IMR-90 (cell line): ENCODE data around the gene ATRN. TPM values are rescaled to one million over a fixed set of nuclear protein-coding genes. Genes with fewer than 3 reads are reported as not detected.

Experiments used
- ATAC-seq: fragments of 200-7000 bp; cut with Tn5 transposase; 2 replicates; pipeline ENCODE4 v1.9.1; 2020; ENCODE audit warnings: low read depth, mild to moderate bottlenecking, moderate library complexity
- BruUV-seq: library from RNA; stranded (reverse); fragments of 400-500 nt; replicated peaks from 2 replicates; lab custom pipeline; 2021; lab: Mats Ljungman, UMichigan
- CTCF ChIA-PET: fragments of 300-600 bp; formaldehyde crosslinking; extraction: SDS; loops from one replicate; lab custom pipeline; 2021; ENCODE audit warnings: antibody characterized with exemption; lab: Yijun Ruan, JAX
- POLR2A ChIA-PET: fragments of 300-600 bp; sonication (Branson Sonifier 250); formaldehyde crosslinking; loops from one replicate; lab custom pipeline; 2022; ENCODE audit warnings: antibody characterized with exemption; ENCODE audit not compliant: unreplicated experiment; lab: Charles Lee
- DNase-seq: peaks from one replicate; pipeline ENCODE4 v3.0.0; 2013
- H2AFZ ChIP-seq: replicated peaks from 2 replicates; pipeline ENCODE3; 2013; ENCODE audit warnings: low read length, mild to moderate bottlenecking; ENCODE audit not compliant: poor library complexity
- H2AK5ac ChIP-seq: 2 replicates; pipeline ENCODE4 v1.6.1; 2013; ENCODE audit warnings: low read depth, low read length, inconsistent platforms
- H2AK9ac ChIP-seq: replicated peaks from 2 replicates; pipeline ENCODE3; 2013; ENCODE audit warnings: mild to moderate bottlenecking, low read depth, low read length, moderate library complexity; ENCODE audit not compliant: poor library complexity
- H2BK120ac ChIP-seq: 2 replicates; pipeline ENCODE4 v1.6.1; 2013; ENCODE audit warnings: low read depth, low read length, inconsistent platforms
- H2BK15ac ChIP-seq: 3 replicates; pipeline ENCODE4 v1.6.1; 2013; ENCODE audit warnings: low read depth, low read length, inconsistent platforms
- H2BK20ac ChIP-seq: 2 replicates; pipeline ENCODE4 v1.6.1; 2013; ENCODE audit warnings: low read depth, mild to moderate bottlenecking, inconsistent platforms, low read length, moderate library complexity
- H2BK5ac ChIP-seq: 2 replicates; pipeline ENCODE4 v1.6.1; 2013; ENCODE audit warnings: mild to moderate bottlenecking, low read depth, low read length, inconsistent platforms; ENCODE audit not compliant: poor library complexity, severe bottlenecking
- H3K14ac ChIP-seq: replicated peaks from 2 replicates; pipeline ENCODE4 v1.6.1; 2013; ENCODE audit warnings: low read depth, low read length, inconsistent platforms
- H3K18ac ChIP-seq: 2 replicates; pipeline ENCODE4 v1.6.1; 2013; ENCODE audit warnings: low read depth, low read length, control low read depth
- H3K23ac ChIP-seq: 2 replicates; pipeline ENCODE4 v1.6.1; 2013; ENCODE audit warnings: low read depth, low read length, inconsistent platforms
- H3K27ac ChIP-seq: 2 replicates; pipeline ENCODE4 v1.5.1; 2013; ENCODE audit warnings: mild to moderate bottlenecking, control low read depth, low read length; ENCODE audit not compliant: insufficient read depth
- H3K27me3 ChIP-seq: 2 replicates; pipeline ENCODE4 v1.6.1; 2013; ENCODE audit warnings: low read length; ENCODE audit not compliant: control insufficient read depth, insufficient read depth
- H3K36me3 ChIP-seq: 2 replicates; pipeline ENCODE4 v1.6.1; 2013; ENCODE audit warnings: low read length, mixed read lengths; ENCODE audit not compliant: control insufficient read depth, insufficient read depth
- H3K4ac ChIP-seq: 2 replicates; pipeline ENCODE4 v1.6.1; 2013; ENCODE audit warnings: low read depth, low read length, inconsistent platforms
- H3K4me1 ChIP-seq: 2 replicates; pipeline ENCODE4 v1.6.1; 2013; ENCODE audit warnings: low read length, mixed read lengths; ENCODE audit not compliant: control insufficient read depth, insufficient read depth
- H3K4me2 ChIP-seq: 2 replicates; pipeline ENCODE4 v1.6.1; 2013; ENCODE audit warnings: low read depth, mild to moderate bottlenecking, control low read depth, low read length, moderate library complexity
- H3K4me3 ChIP-seq: 2 replicates; pipeline ENCODE4 v1.5.1; 2013; ENCODE audit warnings: low read depth, mild to moderate bottlenecking, control low read depth, low read length, moderate library complexity; ENCODE audit not compliant: insufficient read depth
- H3K56ac ChIP-seq: 2 replicates; pipeline ENCODE4 v1.6.1; 2013; ENCODE audit warnings: low read length, inconsistent platforms; ENCODE audit not compliant: insufficient read depth; ENCODE audit errors: extremely low read depth
- H3K79me1 ChIP-seq, 2 experiments: 2 replicates each; pipeline ENCODE4 v1.6.1; 2013; ENCODE audit warnings: low read length in 2 of 2, inconsistent platforms in 1 of 2, low read depth in 1 of 2
- H3K9ac ChIP-seq: 2 replicates; pipeline ENCODE4 v1.6.1; 2013; ENCODE audit warnings: low read depth, low read length, control low read depth
- H3K9me1 ChIP-seq: 2 replicates; pipeline ENCODE4 v1.6.1; 2013; ENCODE audit warnings: low read length, inconsistent platforms; ENCODE audit not compliant: insufficient read depth
- H3K9me3 ChIP-seq: 2 replicates; pipeline ENCODE4 v1.6.1; 2013; ENCODE audit warnings: low read length; ENCODE audit not compliant: control insufficient read depth, insufficient read depth
- H4K20me1 ChIP-seq: 2 replicates; pipeline ENCODE4 v1.6.1; 2013; ENCODE audit warnings: low read length, inconsistent platforms; ENCODE audit not compliant: insufficient read depth
- H4K5ac ChIP-seq: 2 replicates; pipeline ENCODE4 v1.6.1; 2013; ENCODE audit warnings: mild to moderate bottlenecking, low read depth, low read length, control low read depth
- H4K8ac ChIP-seq, 2 experiments: 2 replicates each; pipeline ENCODE4 v1.6.1; 2013; ENCODE audit warnings: low read depth in 2 of 2, low read length in 2 of 2, control low read depth in 1 of 2, inconsistent platforms in 1 of 2
- H4K91ac ChIP-seq: 2 replicates; pipeline ENCODE4 v1.6.1; 2013; ENCODE audit warnings: low read depth, low read length, inconsistent platforms; ENCODE audit not compliant: insufficient read depth
- BHLHE40 ChIP-seq: fragments of 150-350 bp; IDR thresholded peaks from 2 replicates; pipeline ENCODE4 v1.6.1; 2016; ENCODE audit warnings: mild to moderate bottlenecking, low read depth, low read length
- FOS ChIP-seq: fragments of 150-350 bp; IDR thresholded peaks from 2 replicates; pipeline ENCODE4 v1.6.1; 2016; ENCODE audit warnings: low read depth, low read length
- POLR2A ChIP-seq: IDR thresholded peaks from 2 replicates; pipeline ENCODE4 v1.6.1; 2012; ENCODE audit warnings: mild to moderate bottlenecking, low read depth, low read length
- RCOR1 ChIP-seq: IDR thresholded peaks from 2 replicates; pipeline ENCODE4 v1.6.1; 2012; ENCODE audit warnings: mild to moderate bottlenecking, low read length, improper control_type of control experiment; ENCODE audit not compliant: insufficient replicate concordance
- RFX5 ChIP-seq: IDR thresholded peaks from 2 replicates; pipeline ENCODE4 v1.8.0; 2012; ENCODE audit warnings: low read depth, mild to moderate bottlenecking, low read length, moderate library complexity
- WGBS, 2 experiments: methylation state at CpG; one replicate each; pipeline versions ENCODE4 v1.1.5 to v1.1.7; 2013; ENCODE audit warnings: missing lambda C conversion rate in 2 of 2; ENCODE audit not compliant: insufficient read length in 1 of 2; ENCODE audit errors: extremely low coverage in 2 of 2; 5-methylcytosine and 5-hydroxymethylcytosine counted together
- dilution Hi-C: fragments of 300-500 bp; cut with HindIII; formaldehyde crosslinking; loops from one replicate; pipeline ENCODE4 v1.14.3; 2018; ENCODE audit warnings: low sequenced_read_pairs; ENCODE audit not compliant: unreplicated experiment
- in situ Hi-C: fragments of 300-500 bp; cut with MboI; formaldehyde crosslinking; loops from 3 replicates; pipeline ENCODE4 v1.14.3; 2019; ENCODE audit warnings: low sequenced_read_pairs, inconsistent platforms, mixed read lengths
- intact Hi-C: fragments of 100-400 bp; cut with micrococcal nuclease; formaldehyde crosslinking; loops from 2 replicates; pipeline ENCODE4 v1.10.0; 2022
- polyA plus RNA-seq, 3 experiments: library from polyadenylated mRNA; depleted of rRNA; stranded (reverse); fragments of >200 nt; gene quantifications; 2 replicates each; pipeline ENCODE4 v1.2.3, GENCODE V29; 2012; ENCODE audit warnings: low replicate concordance in 1 of 3
- total RNA-seq: library from RNA; depleted of rRNA; stranded (reverse); fragments of >200 nt; gene quantifications from 2 replicates; pipeline ENCODE4 v1.2.3, GENCODE V29; 2012
- TF ChIP-seq, protein P1 (sequence below): fragments of 150-350 bp; IDR thresholded peaks from 2 replicates; pipeline ENCODE4 v1.6.1; 2016; ENCODE audit warnings: low read depth, mild to moderate bottlenecking, low read length, moderate library complexity, borderline replicate concordance
- TF ChIP-seq, protein P2 (sequence below): conservative IDR thresholded peaks from 2 replicates; pipeline ENCODE4 v1.5.1; 2012; ENCODE audit warnings: mild to moderate bottlenecking, low read depth, low read length, improper control_type of control experiment

Gene ATRN
- total and polyA plus RNA-seq, 2 of the 4 experiments (the other 2 are of a cell fraction), result 32.3 to 46.2 TPM

DNA sequence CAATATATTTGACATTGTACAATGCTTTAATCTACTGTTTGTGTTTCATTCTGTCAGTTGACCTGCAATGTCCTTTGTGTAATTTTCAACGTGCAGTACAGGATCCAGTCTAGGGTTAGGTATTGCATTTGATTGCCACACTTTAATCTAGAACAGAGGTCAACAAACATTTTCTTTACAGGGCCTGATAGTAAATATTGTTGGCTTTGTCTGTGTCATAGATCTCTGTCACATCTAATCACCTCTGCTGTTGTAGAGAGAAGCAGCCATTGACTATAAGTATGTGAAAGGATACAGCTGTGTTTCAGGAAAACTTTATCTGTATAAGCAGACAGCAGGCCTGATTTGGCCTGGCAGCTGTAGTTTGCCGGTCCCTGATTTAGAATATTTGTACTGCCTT is 39.3 kb downstream of the ATRN start:
- no peak overlapping the region for H2AFZ ChIP-seq
- peaks cover 16 to 19% of the 10 kb centered on the region in 2 experiments for H3K79me1 ChIP-seq
- dilution Hi-C loops, result no loop called here
- no peak overlapping the region for H2BK20ac ChIP-seq
- H2BK5ac ChIP-seq, result no peak overlapping the region
- H2BK120ac ChIP-seq, result no peak overlapping the region
- ATAC-seq, result no peak
- H2AK9ac ChIP-seq, result no peak overlapping the region
- H4K5ac ChIP-seq, result no peak overlapping the region
- BruUV-seq, result no TSS peak
- ChIA-PET CTCF (no interaction called here), POLR2A (no interaction called here)
- no peak for TF ChIP-seq RCOR1
- TF ChIP-seq, protein P1, sequence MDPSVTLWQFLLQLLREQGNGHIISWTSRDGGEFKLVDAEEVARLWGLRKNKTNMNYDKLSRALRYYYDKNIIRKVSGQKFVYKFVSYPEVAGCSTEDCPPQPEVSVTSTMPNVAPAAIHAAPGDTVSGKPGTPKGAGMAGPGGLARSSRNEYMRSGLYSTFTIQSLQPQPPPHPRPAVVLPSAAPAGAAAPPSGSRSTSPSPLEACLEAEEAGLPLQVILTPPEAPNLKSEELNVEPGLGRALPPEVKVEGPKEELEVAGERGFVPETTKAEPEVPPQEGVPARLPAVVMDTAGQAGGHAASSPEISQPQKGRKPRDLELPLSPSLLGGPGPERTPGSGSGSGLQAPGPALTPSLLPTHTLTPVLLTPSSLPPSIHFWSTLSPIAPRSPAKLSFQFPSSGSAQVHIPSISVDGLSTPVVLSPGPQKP, result no peak
- no peak for TF ChIP-seq FOS
- TF ChIP-seq POLR2A, result no peak
- TF ChIP-seq RFX5, result no peak
- TF ChIP-seq, protein P2, sequence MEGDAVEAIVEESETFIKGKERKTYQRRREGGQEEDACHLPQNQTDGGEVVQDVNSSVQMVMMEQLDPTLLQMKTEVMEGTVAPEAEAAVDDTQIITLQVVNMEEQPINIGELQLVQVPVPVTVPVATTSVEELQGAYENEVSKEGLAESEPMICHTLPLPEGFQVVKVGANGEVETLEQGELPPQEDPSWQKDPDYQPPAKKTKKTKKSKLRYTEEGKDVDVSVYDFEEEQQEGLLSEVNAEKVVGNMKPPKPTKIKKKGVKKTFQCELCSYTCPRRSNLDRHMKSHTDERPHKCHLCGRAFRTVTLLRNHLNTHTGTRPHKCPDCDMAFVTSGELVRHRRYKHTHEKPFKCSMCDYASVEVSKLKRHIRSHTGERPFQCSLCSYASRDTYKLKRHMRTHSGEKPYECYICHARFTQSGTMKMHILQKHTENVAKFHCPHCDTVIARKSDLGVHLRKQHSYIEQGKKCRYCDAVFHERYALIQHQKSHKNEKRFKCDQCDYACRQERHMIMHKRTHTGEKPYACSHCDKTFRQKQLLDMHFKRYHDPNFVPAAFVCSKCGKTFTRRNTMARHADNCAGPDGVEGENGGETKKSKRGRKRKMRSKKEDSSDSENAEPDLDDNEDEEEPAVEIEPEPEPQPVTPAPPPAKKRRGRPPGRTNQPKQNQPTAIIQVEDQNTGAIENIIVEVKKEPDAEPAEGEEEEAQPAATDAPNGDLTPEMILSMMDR, result no peak
- TF ChIP-seq BHLHE40, result no peak
- H3K4me1 ChIP-seq, result peaks cover 5% of the 10 kb centered on the region
- DNase-seq, result no peak
- H3K9me3 ChIP-seq, result no peaks in the 10 kb centered on the region
- H4K91ac ChIP-seq, result no peak overlapping the region
- intact Hi-C loops, result no loop called here
- no peak overlapping the region for H4K8ac ChIP-seq
- no peak overlapping the region for H3K4me3 ChIP-seq
- no peak overlapping the region for H3K18ac ChIP-seq
- peaks cover 4% of the 10 kb centered on the region; the same call in 1 of the 2 replicates for H4K20me1 ChIP-seq
- no peak overlapping the region for H3K14ac ChIP-seq
- no peak overlapping the region for H3K4me2 ChIP-seq
- WGBS, 2 experiments, result no CpG with 5 or more reads among the region's 2 CpGs
- no peak overlapping the region for H3K56ac ChIP-seq
- no peaks in the 10 kb centered on the region for H3K36me3 ChIP-seq
- H3K27ac ChIP-seq, result no peak overlapping the region
- no peak overlapping the region for H2BK15ac ChIP-seq
- H3K4ac ChIP-seq, result no peak overlapping the region
- no peaks in the 10 kb centered on the region for H3K27me3 ChIP-seq
- in situ Hi-C loops, result no loop called here
- H3K23ac ChIP-seq, result no peak overlapping the region
- peaks cover 3% of the 10 kb centered on the region for H3K9me1 ChIP-seq
- no peak overlapping the region for H2AK5ac ChIP-seq
- no peak overlapping the region; the same call in 1 of the 2 replicates for H3K9ac ChIP-seq
